HepG2 (cell line): ENCODE data around the gene DPEP1. TPM values are rescaled to one million over a fixed set of nuclear protein-coding genes. Genes with fewer than 3 reads are reported as not detected.

Experiments
- GFI1 ChIP-seq: sonication (generic); formaldehyde crosslinking; IDR thresholded peaks from 2 replicates; pipeline ENCODE4 v1.5.0; 2020; ENCODE audit warnings: missing genetic modification reagents, mild to moderate bottlenecking, borderline replicate concordance
- KAT8 ChIP-seq: IDR thresholded peaks from 2 replicates; pipeline ENCODE4 v1.6.1; 2016; ENCODE audit warnings: missing genetic modification reagents, missing compliant biosample characterization
- MIXL1 ChIP-seq: IDR thresholded peaks from 2 replicates; pipeline ENCODE4 v1.6.1; 2016
- MYNN ChIP-seq: sonication (generic); formaldehyde crosslinking; IDR thresholded peaks from 2 replicates; pipeline ENCODE4 v1.4.0; 2020; ENCODE audit warnings: mild to moderate bottlenecking, low read depth, missing genetic modification reagents
- NFE2L1 ChIP-seq: sonication (generic); formaldehyde crosslinking; IDR thresholded peaks from 2 replicates; pipeline ENCODE4 v1.4.0; 2020; ENCODE audit warnings: missing genetic modification reagents, mild to moderate bottlenecking, borderline replicate concordance
- PAWR ChIP-seq: sonication (generic); formaldehyde crosslinking; IDR thresholded peaks from 2 replicates; pipeline ENCODE4 v1.4.0; 2020; ENCODE audit warnings: missing genetic modification reagents, mild to moderate bottlenecking, borderline replicate concordance
- PCBP2 ChIP-seq: fragments of 200-400 bp; formaldehyde crosslinking; optimal IDR thresholded peaks from 2 replicates; pipeline ENCODE3; 2018; ENCODE audit warnings: low read length, low read depth; ENCODE audit not compliant: poor library complexity, severe bottlenecking
- RARG ChIP-seq: sonication (generic); formaldehyde crosslinking; IDR thresholded peaks from 2 replicates; pipeline ENCODE4 v1.4.0; 2020; ENCODE audit warnings: low read depth, mild to moderate bottlenecking, missing genetic modification reagents
- SIX4 ChIP-seq: sonication (generic); formaldehyde crosslinking; IDR thresholded peaks from 2 replicates; pipeline ENCODE4 v1.4.0; 2020; ENCODE audit warnings: missing genetic modification reagents
- SMAD9 ChIP-seq: sonication (generic); formaldehyde crosslinking; IDR thresholded peaks from 2 replicates; pipeline ENCODE4 v1.5.1; 2020; ENCODE audit warnings: mild to moderate bottlenecking, missing genetic modification reagents
- TFDP2 ChIP-seq: sonication (generic); formaldehyde crosslinking; IDR thresholded peaks from 2 replicates; pipeline ENCODE4 v1.4.0; 2020; ENCODE audit warnings: missing genetic modification reagents
- ZNF280D ChIP-seq: sonication (generic); formaldehyde crosslinking; IDR thresholded peaks from 2 replicates; pipeline ENCODE4 v1.5.1; 2020; ENCODE audit warnings: mild to moderate bottlenecking, missing genetic modification reagents
- ZNF652 ChIP-seq: IDR thresholded peaks from 2 replicates; pipeline ENCODE4 v1.6.1; 2016; ENCODE audit warnings: low read depth, borderline replicate concordance
- ZNF703 ChIP-seq: sonication (generic); formaldehyde crosslinking; IDR thresholded peaks from 2 replicates; pipeline ENCODE4 v1.5.1; 2020; ENCODE audit warnings: missing genetic modification reagents, mild to moderate bottlenecking, moderate library complexity, borderline replicate concordance
- ZNF878 ChIP-seq: sonication (generic); formaldehyde crosslinking; IDR thresholded peaks from 2 replicates; pipeline ENCODE4 v1.8.1; 2023; ENCODE audit warnings: mild to moderate bottlenecking, missing genetic modification reagents, moderate library complexity
- polyA plus RNA-seq, 8 experiments: library from polyadenylated mRNA; depleted of rRNA in 3 of 8; stranded (reverse) in 7 of 8; unstranded in 1 of 8; fragments of >200 nt; fragmentation: Illumina TruSeq in 4 of 8; extraction: Trizol in 4 of 8; gene quantifications; 2 replicates each; pipeline versions ENCODE4 v1.2.1 to v1.2.3, GENCODE V29; 2011 to 2016; ENCODE audit warnings: low read depth in 4 of 8, missing spikeins in 1 of 8, mixed read lengths in 1 of 8; ENCODE audit not compliant: insufficient read depth in 1 of 8
- total RNA-seq, 5 experiments: library from RNA; depleted of rRNA; stranded (reverse); fragments of >200 nt; fragmentation: Illumina TruSeq; extraction: Trizol; gene quantifications; 2 replicates each; pipeline ENCODE4 v1.2.3, GENCODE V29; 2016; ENCODE audit warnings: low read depth in 1 of 5
- TF ChIP-seq, protein P1 (sequence below): IDR thresholded peaks from 2 replicates; pipeline ENCODE4 v1.6.1; 2016; ENCODE audit warnings: missing compliant biosample characterization, missing genetic modification reagents, borderline replicate concordance
- TF ChIP-seq, protein P2 (sequence below): sonication (generic); formaldehyde crosslinking; IDR thresholded peaks from 2 replicates; pipeline ENCODE4 v1.4.0; 2020; ENCODE audit warnings: missing genetic modification reagents, mild to moderate bottlenecking, borderline replicate concordance
- TF ChIP-seq, protein P3 (sequence below): sonication (generic); formaldehyde crosslinking; IDR thresholded peaks from 2 replicates; pipeline ENCODE4 v1.8.0; 2023; ENCODE audit warnings: mild to moderate bottlenecking, missing genetic modification reagents

Gene DPEP1
- total and polyA plus RNA-seq, 2 of the 13 experiments (the other 11 are each of a cell fraction or from before 2014, with no cell fraction given), result 37.6 to 52.2 TPM

GRCh38 chr16:89624777-89625761 lies 11.6 kb downstream of the DPEP1 start (continued):
- TF ChIP-seq NFE2L1 (CRISPR knock-in tag) (0 out of 2 replicates have a peak, but pooled peaks have one; percentile 14), PCBP2 (no peak), ZNF652 (CRISPR knock-in tag) (no peak), ZNF703 (CRISPR knock-in tag) (no peak), ZNF280D (no peak), MYNN (CRISPR knock-in tag) (no peak), MIXL1 (no peak), PAWR (CRISPR knock-in tag) (no peak), KAT8 (0 out of 2 replicates have a peak, but pooled peaks have one; percentile 26), SIX4 (CRISPR knock-in tag) (0 out of 2 replicates have a peak, but pooled peaks have one; percentile 34), SMAD9 (no peak), TFDP2 (CRISPR knock-in tag) (0 out of 2 replicates have a peak, but pooled peaks have one; percentile 23), ZNF878 (no peak), RARG (CRISPR knock-in tag) (no peak), GFI1 (no peak; the same call in 1 of the 2 replicates)
- TF ChIP-seq, protein P1, sequence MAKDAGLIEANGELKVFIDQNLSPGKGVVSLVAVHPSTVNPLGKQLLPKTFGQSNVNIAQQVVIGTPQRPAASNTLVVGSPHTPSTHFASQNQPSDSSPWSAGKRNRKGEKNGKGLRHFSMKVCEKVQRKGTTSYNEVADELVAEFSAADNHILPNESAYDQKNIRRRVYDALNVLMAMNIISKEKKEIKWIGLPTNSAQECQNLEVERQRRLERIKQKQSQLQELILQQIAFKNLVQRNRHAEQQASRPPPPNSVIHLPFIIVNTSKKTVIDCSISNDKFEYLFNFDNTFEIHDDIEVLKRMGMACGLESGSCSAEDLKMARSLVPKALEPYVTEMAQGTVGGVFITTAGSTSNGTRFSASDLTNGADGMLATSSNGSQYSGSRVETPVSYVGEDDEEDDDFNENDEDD (CRISPR knock-in tag), result 0 out of 2 replicates have a peak, but pooled peaks have one; percentile 5
- TF ChIP-seq, protein P2, sequence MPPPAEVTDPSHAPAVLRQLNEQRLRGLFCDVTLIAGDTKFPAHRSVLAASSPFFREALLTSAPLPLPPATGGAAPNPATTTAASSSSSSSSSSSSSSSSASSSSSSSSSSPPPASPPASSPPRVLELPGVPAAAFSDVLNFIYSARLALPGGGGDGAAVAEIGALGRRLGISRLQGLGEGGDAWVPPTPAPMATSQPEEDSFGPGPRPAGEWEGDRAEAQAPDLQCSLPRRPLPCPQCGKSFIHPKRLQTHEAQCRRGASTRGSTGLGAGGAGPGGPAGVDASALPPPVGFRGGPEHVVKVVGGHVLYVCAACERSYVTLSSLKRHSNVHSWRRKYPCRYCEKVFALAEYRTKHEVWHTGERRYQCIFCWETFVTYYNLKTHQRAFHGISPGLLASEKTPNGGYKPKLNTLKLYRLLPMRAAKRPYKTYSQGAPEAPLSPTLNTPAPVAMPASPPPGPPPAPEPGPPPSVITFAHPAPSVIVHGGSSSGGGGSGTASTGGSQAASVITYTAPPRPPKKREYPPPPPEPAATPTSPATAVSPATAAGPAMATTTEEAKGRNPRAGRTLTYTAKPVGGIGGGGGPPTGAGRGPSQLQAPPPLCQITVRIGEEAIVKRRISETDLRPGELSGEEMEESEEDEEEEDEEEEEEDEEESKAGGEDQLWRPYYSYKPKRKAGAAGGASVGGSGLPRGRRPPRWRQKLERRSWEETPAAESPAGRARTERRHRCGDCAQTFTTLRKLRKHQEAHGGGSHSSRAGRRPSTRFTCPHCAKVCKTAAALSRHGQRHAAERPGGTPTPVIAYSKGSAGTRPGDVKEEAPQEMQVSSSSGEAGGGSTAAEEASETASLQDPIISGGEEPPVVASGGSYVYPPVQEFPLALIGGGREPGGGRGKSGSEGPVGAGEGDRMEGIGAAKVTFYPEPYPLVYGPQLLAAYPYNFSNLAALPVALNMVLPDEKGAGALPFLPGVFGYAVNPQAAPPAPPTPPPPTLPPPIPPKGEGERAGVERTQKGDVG (CRISPR knock-in tag), result no peak
- TF ChIP-seq, protein P3, sequence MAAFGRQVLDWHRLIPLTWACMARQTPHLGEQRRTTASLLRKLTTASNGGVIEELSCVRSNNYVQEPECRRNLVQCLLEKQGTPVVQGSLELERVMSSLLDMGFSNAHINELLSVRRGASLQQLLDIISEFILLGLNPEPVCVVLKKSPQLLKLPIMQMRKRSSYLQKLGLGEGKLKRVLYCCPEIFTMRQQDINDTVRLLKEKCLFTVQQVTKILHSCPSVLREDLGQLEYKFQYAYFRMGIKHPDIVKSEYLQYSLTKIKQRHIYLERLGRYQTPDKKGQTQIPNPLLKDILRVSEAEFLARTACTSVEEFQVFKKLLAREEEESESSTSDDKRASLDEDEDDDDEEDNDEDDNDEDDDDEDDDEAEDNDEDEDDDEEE (CRISPR knock-in tag), result no peak
